Gastrocnemius medialis (tissue), 4 donors: ENCODE measurements around the gene GPHA2.

Experiments
- CTCF ChIP-seq, 5 experiments: fragments of 450-650 bp in 3 of 5; fragments of 200-600 bp in 2 of 5; sonication (generic) in 2 of 5; IDR thresholded peaks in 4 of 5; conservative IDR thresholded peaks in 1 of 5; 1 replicate in 4 of 5; 2 replicates in 1 of 5; pipeline ENCODE4 v1.5.1; 2016 to 2019; ENCODE audit warnings: antibody characterized with exemption in 5 of 5, mild to moderate bottlenecking in 3 of 5, moderate library complexity in 3 of 5
- POLR2A ChIP-seq, 2 donors: fragments of 450-650 bp; IDR thresholded peaks; one replicate each; pipeline ENCODE4 v1.6.1; 2017; ENCODE audit warnings: antibody characterized with exemption in 2 of 2, mild to moderate bottlenecking in 2 of 2, moderate library complexity in 2 of 2

GRCh38 chr11:64934682-64935358 lies 873 bp downstream of the GPHA2 start:
- TF ChIP-seq POLR2A (IDR thresholded peaks at IDR 0.05) (no peak), CTCF (IDR thresholded peaks at IDR 0.05 in 4 of 5, conservative IDR thresholded peaks at IDR 0.05 in 1 of 5) (no peak)
